H9 (cell line): ENCODE measurements around the gene RALGAPA2. TPM values are rescaled to one million over a fixed set of nuclear protein-coding genes. Genes with fewer than 3 reads are reported as not detected.

Source experiments
- DNase-seq: peaks from one replicate; pipeline ENCODE4 v3.0.0-alpha.2; 2017
- H2AFZ ChIP-seq: one replicate; pipeline ENCODE4 v1.6.1; 2013; ENCODE audit warnings: mild to moderate bottlenecking, low read length, control low read depth, moderate library complexity
- H2AK5ac ChIP-seq: 2 replicates; pipeline ENCODE4 v1.6.1; 2013; ENCODE audit warnings: low read length, control low read depth, mixed read lengths; ENCODE audit not compliant: insufficient read length
- H2BK120ac ChIP-seq: one replicate; pipeline ENCODE4 v1.6.1; 2013; ENCODE audit warnings: low read depth, mild to moderate bottlenecking, low read length, control low read depth, inconsistent platforms; ENCODE audit not compliant: poor library complexity, severe bottlenecking
- H2BK12ac ChIP-seq: 2 replicates; pipeline ENCODE4 v1.6.1; 2013; ENCODE audit warnings: low read length, control low read depth, mixed read lengths, low read depth; ENCODE audit not compliant: insufficient read length
- H2BK15ac ChIP-seq: 2 replicates; pipeline ENCODE4 v1.6.1; 2013; ENCODE audit warnings: low read depth, low read length, control low read depth
- H2BK20ac ChIP-seq: one replicate; pipeline ENCODE4 v1.6.1; 2013; ENCODE audit warnings: low read depth, mild to moderate bottlenecking, low read length, control low read depth, inconsistent platforms; ENCODE audit not compliant: poor library complexity, severe bottlenecking
- H2BK5ac ChIP-seq: 2 replicates; pipeline ENCODE4 v1.6.1; 2013; ENCODE audit warnings: low read length, control low read depth, mixed read lengths; ENCODE audit not compliant: insufficient read length
- H3K14ac ChIP-seq: 2 replicates; pipeline ENCODE4 v1.6.1; 2013; ENCODE audit warnings: low read length, control low read depth; ENCODE audit not compliant: insufficient read depth
- H3K18ac ChIP-seq: 2 replicates; pipeline ENCODE4 v1.6.1; 2013; ENCODE audit warnings: low read depth, mild to moderate bottlenecking, mixed read lengths, low read length, control low read depth; ENCODE audit not compliant: insufficient read length
- H3K23ac ChIP-seq: 2 replicates; pipeline ENCODE4 v1.6.1; 2013; ENCODE audit warnings: low read length, control low read depth, mixed read lengths, low read depth; ENCODE audit not compliant: insufficient read length
- H3K23me2 ChIP-seq: 2 replicates; pipeline ENCODE4 v1.6.1; 2013; ENCODE audit warnings: low read depth, mild to moderate bottlenecking, mixed read lengths, low read length, control low read depth; ENCODE audit not compliant: insufficient read length, poor library complexity, severe bottlenecking
- H3K27ac ChIP-seq: 2 replicates; pipeline ENCODE4 v1.5.1; 2013; ENCODE audit warnings: low read length, control low read depth, mixed read lengths, low read depth; ENCODE audit not compliant: insufficient read length
- H3K27me3 ChIP-seq: 2 replicates; pipeline ENCODE4 v1.6.1; 2013; ENCODE audit warnings: low read length, control low read depth, inconsistent platforms; ENCODE audit not compliant: insufficient read depth
- H3K4ac ChIP-seq: 2 replicates; pipeline ENCODE4 v1.6.1; 2013; ENCODE audit warnings: low read depth, mild to moderate bottlenecking, control low read depth, inconsistent platforms, low read length, moderate library complexity
- H3K4me1 ChIP-seq: 2 replicates; pipeline ENCODE4 v1.6.1; 2013; ENCODE audit warnings: low read length, control low read depth, inconsistent platforms; ENCODE audit not compliant: insufficient read depth
- H3K4me2 ChIP-seq: 2 replicates; pipeline ENCODE4 v1.6.1; 2013; ENCODE audit warnings: low read length, control low read depth, mixed read lengths; ENCODE audit not compliant: insufficient read length, insufficient read depth
- H3K56ac ChIP-seq: 2 replicates; pipeline ENCODE4 v1.6.1; 2013; ENCODE audit warnings: low read depth, mild to moderate bottlenecking, mixed read lengths, low read length, control low read depth; ENCODE audit not compliant: insufficient read length
- H3K79me1 ChIP-seq: 2 replicates; pipeline ENCODE4 v1.6.1; 2013; ENCODE audit warnings: low read depth, mild to moderate bottlenecking, moderate library complexity, low read length, control low read depth, inconsistent platforms; ENCODE audit not compliant: insufficient read depth, poor library complexity, severe bottlenecking
- H3K79me2 ChIP-seq: 2 replicates; pipeline ENCODE4 v1.6.1; 2013; ENCODE audit warnings: low read length, control low read depth, inconsistent platforms; ENCODE audit not compliant: insufficient read depth
- H3K9ac ChIP-seq: 2 replicates; pipeline ENCODE4 v1.6.1; 2013; ENCODE audit warnings: low read length, control low read depth, mixed read lengths; ENCODE audit not compliant: insufficient read length; ENCODE audit errors: extremely low read depth
- H3K9me3 ChIP-seq: one replicate; pipeline ENCODE4 v1.6.1; 2013; ENCODE audit warnings: low read depth, low read length, inconsistent platforms; ENCODE audit not compliant: control insufficient read depth
- H3T11ph ChIP-seq: one replicate; pipeline ENCODE4 v1.6.1; 2013; ENCODE audit warnings: mild to moderate bottlenecking, low read length, control low read depth, inconsistent platforms
- H4K20me1 ChIP-seq: one replicate; pipeline ENCODE4 v1.6.1; 2013; ENCODE audit not compliant: control insufficient read depth, insufficient read length, insufficient read depth
- H4K5ac ChIP-seq: 2 replicates; pipeline ENCODE4 v1.6.1; 2013; ENCODE audit warnings: low read depth, mild to moderate bottlenecking, mixed read lengths, low read length, control low read depth; ENCODE audit not compliant: insufficient read length
- H4K8ac ChIP-seq: replicated peaks from 2 replicates; pipeline ENCODE4 v1.6.1; 2013; ENCODE audit warnings: low read length, control low read depth, mixed read lengths, low read depth; ENCODE audit not compliant: insufficient read length
- H4K91ac ChIP-seq: 2 replicates; pipeline ENCODE4 v1.6.1; 2013; ENCODE audit warnings: low read depth, mild to moderate bottlenecking, moderate library complexity, mixed read lengths, low read length, control low read depth; ENCODE audit not compliant: insufficient read length
- H3K27ac Mint-ChIP-seq, 3 experiments: 2 replicates in 2 of 3; 3 replicates in 1 of 3; pipeline ENCODE4 v1.8.0; 2020 to 2021; ENCODE audit warnings: mixed read lengths in 3 of 3, mild to moderate bottlenecking in 1 of 3, moderate library complexity in 1 of 3
- H3K27me3 Mint-ChIP-seq: 2 replicates; pipeline ENCODE4 v1.8.0; 2021; ENCODE audit warnings: low read depth, mild to moderate bottlenecking, moderate library complexity, mixed read lengths
- H3K36me3 Mint-ChIP-seq, 3 experiments: 2 replicates in 2 of 3; 3 replicates in 1 of 3; pipeline ENCODE4 v1.8.0; 2020 to 2021; ENCODE audit warnings: low read depth in 3 of 3, mixed read lengths in 3 of 3; ENCODE audit not compliant: insufficient read depth in 1 of 3
- H3K4me1 Mint-ChIP-seq, 2 experiments: 2 replicates each; pipeline ENCODE4 v1.8.0; 2020; ENCODE audit warnings: mixed read lengths in 2 of 2
- H3K4me3 Mint-ChIP-seq, 2 experiments: 2 replicates in 1 of 2; 3 replicates in 1 of 2; pipeline ENCODE4 v1.8.0; 2020 to 2021; ENCODE audit warnings: mild to moderate bottlenecking in 2 of 2, mixed read lengths in 2 of 2, moderate library complexity in 1 of 2
- H3K9me3 Mint-ChIP-seq, 2 experiments: 2 replicates in 1 of 2; 3 replicates in 1 of 2; pipeline ENCODE4 v1.8.0; 2020; ENCODE audit warnings: mild to moderate bottlenecking in 2 of 2, mixed read lengths in 2 of 2, moderate library complexity in 1 of 2
- CTCF ChIP-seq: fragments of 200-600 bp; sonication (generic); conservative IDR thresholded peaks from 3 replicates; pipeline ENCODE4 v1.8.0; 2021; ENCODE audit warnings: antibody characterized with exemption, mild to moderate bottlenecking
- WGBS: extraction: QIAGEN DNeasy Blood & Tissue Kit; methylation state at CpG from one replicate; pipeline ENCODE4 v1.1.7; 2013; ENCODE audit warnings: missing lambda C conversion rate, low lambda C conversion rate, mixed read lengths; ENCODE audit not compliant: insufficient read length; ENCODE audit errors: extremely low coverage; 5-methylcytosine and 5-hydroxymethylcytosine counted together
- total RNA-seq: library from RNA; stranded (reverse); gene quantifications from 2 replicates; pipeline ENCODE4 v1.2.1, GENCODE V29; 2021

The RALGAPA2 gene
- total RNA-seq, 1 experiment from 2014 or later = 16.6 TPM

DNA sequence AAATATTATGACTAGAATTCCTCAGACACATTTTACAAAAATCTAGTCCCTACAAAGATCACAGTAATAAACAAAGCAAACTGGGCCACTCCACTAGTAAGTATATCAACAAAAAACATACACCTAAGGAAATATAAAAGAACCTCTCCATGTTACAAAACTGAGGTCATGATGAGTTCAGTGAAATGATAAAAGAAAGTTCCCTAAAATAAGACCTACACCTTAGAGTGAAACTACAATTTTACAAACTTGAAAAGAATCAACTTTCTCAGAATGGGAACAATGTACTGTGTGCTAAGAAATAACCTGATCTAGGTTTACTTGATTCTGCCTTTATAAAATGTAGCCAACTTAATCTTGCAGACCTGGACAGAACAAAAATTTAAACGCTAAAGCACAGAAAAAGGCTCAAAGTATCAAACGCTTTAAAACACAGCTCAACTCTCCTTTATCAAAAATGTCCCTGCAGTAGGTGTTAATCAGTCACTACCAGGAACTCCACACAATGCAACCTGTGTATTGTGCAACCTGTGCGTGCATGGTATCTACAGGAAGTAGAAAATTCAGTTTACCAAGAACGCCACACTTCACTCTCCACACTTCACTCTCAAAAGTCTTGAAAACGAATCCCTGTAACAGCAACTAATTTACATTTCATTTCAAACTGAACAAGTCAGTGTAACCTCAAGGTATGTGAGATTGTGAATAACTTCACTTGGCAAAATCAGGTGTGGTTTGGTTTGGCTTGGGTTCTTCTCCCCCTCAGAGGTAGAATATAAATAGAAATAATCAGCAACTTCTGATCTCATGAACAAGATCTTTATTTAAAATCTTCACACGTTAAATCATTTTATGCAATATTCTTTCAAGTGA is 1.8 kb downstream of the RALGAPA2 start:
- 100% methylated on average over 1 of the region's 6 CpGs for WGBS
- no peak overlapping the region for H2AFZ ChIP-seq
- no peak overlapping the region for H3K4me2 ChIP-seq
- H2BK120ac ChIP-seq = no peak overlapping the region
- peak overlapping the region; percentile 78 to 86 for H3K4me3 Mint-ChIP-seq
- TF ChIP-seq CTCF = no peak
- no peak overlapping the region for H3K23ac ChIP-seq
- no peak overlapping the region for H3K9ac ChIP-seq
- no peak overlapping the region for H3K27ac ChIP-seq
- H3K79me1 ChIP-seq = no peaks in the 10 kb centered on the region
- H2AK5ac ChIP-seq = no peak overlapping the region
- no peak overlapping the region for H3K18ac ChIP-seq
- no peak overlapping the region for H3K27ac Mint-ChIP-seq
- H4K5ac ChIP-seq = no peak overlapping the region
- no peaks in the 10 kb centered on the region for H3K27me3 Mint-ChIP-seq
- no peak overlapping the region for H3T11ph ChIP-seq
- H3K4me1 ChIP-seq = peaks cover 4% of the 10 kb centered on the region
- no peak overlapping the region for H3K4ac ChIP-seq
- H3K14ac ChIP-seq = no peak overlapping the region
- H4K91ac ChIP-seq = no peak overlapping the region
- no peak overlapping the region for H2BK12ac ChIP-seq
- no peaks in the 10 kb centered on the region for H3K9me3 Mint-ChIP-seq
- no peaks in the 10 kb centered on the region; a peak in 1 of 7 replicates for H3K36me3 Mint-ChIP-seq
- DNase-seq = no peak
- H2BK5ac ChIP-seq = no peak overlapping the region
- no peak overlapping the region for H2BK20ac ChIP-seq
- H3K56ac ChIP-seq = no peak overlapping the region
- H3K23me2 ChIP-seq = peaks cover 6% of the 10 kb centered on the region
- H3K27me3 ChIP-seq = no peaks in the 10 kb centered on the region
- H3K9me3 ChIP-seq = no peaks in the 10 kb centered on the region
- H4K20me1 ChIP-seq = no peaks in the 10 kb centered on the region
- peaks cover 21 to 26% of the 10 kb centered on the region in 2 experiments for H3K4me1 Mint-ChIP-seq
- no peak overlapping the region for H4K8ac ChIP-seq
- H2BK15ac ChIP-seq = no peak overlapping the region
- H3K79me2 ChIP-seq = peaks cover 1% of the 10 kb centered on the region; the same call in 1 of the 2 replicates
